ENCODE results near the gene SLC35F4.

DNA sequence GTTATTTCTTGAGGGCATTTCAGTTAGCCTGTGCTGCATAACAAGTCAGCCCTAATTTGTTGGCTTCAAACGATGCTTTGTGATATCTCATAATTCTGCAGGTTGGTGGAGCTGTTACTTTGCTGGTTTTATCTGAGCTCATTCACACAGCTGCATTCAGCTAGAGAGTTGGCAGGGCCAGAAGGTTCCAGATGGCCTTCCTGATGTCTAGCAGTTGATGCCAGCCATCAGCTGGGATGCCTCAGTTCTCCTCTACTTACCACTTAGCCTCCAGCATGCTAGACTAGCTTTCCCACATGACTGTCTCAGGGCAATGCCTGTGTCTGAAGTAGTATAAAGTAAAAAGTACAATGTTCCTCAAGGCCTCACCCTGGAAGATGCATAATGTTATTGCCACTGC lies 130.6 kb downstream of the SLC35F4 start:
- TF ChIP-seq YY1 (IDR thresholded peaks at IDR 0.05; ENCODE audit: low read depth) (no peak), EP300 (IDR thresholded peaks at IDR 0.05; ENCODE audit: borderline replicate concordance) (no peak), RAD21 (IDR thresholded peaks at IDR 0.05; ENCODE audit: low read depth) (no peak), TCF12 (IDR thresholded peaks at IDR 0.05; ENCODE audit: low read depth) (no peak), CEBPB (IDR thresholded peaks at IDR 0.05) (no peak), TAF1 (IDR thresholded peaks at IDR 0.05; ENCODE audit: low read depth) (no peak), EGR1 (IDR thresholded peaks at IDR 0.05) (no peak), FOXM1 (IDR thresholded peaks at IDR 0.05; ENCODE audit: borderline replicate concordance, low read depth) (no peak), ZBTB7A (IDR thresholded peaks at IDR 0.05; ENCODE audit: low read depth) (no peak), CREB1 (IDR thresholded peaks at IDR 0.05; ENCODE audit: low read depth) (no peak)
- TF ChIP-seq, protein P1, sequence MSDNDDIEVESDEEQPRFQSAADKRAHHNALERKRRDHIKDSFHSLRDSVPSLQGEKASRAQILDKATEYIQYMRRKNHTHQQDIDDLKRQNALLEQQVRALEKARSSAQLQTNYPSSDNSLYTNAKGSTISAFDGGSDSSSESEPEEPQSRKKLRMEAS (IDR thresholded peaks at IDR 0.05): no peak
- TF ChIP-seq, protein P2, sequence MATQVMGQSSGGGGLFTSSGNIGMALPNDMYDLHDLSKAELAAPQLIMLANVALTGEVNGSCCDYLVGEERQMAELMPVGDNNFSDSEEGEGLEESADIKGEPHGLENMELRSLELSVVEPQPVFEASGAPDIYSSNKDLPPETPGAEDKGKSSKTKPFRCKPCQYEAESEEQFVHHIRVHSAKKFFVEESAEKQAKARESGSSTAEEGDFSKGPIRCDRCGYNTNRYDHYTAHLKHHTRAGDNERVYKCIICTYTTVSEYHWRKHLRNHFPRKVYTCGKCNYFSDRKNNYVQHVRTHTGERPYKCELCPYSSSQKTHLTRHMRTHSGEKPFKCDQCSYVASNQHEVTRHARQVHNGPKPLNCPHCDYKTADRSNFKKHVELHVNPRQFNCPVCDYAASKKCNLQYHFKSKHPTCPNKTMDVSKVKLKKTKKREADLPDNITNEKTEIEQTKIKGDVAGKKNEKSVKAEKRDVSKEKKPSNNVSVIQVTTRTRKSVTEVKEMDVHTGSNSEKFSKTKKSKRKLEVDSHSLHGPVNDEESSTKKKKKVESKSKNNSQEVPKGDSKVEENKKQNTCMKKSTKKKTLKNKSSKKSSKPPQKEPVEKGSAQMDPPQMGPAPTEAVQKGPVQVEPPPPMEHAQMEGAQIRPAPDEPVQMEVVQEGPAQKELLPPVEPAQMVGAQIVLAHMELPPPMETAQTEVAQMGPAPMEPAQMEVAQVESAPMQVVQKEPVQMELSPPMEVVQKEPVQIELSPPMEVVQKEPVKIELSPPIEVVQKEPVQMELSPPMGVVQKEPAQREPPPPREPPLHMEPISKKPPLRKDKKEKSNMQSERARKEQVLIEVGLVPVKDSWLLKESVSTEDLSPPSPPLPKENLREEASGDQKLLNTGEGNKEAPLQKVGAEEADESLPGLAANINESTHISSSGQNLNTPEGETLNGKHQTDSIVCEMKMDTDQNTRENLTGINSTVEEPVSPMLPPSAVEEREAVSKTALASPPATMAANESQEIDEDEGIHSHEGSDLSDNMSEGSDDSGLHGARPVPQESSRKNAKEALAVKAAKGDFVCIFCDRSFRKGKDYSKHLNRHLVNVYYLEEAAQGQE (IDR thresholded peaks at IDR 0.05; ENCODE audit: low read depth): no peak
- TF ChIP-seq, protein P3, sequence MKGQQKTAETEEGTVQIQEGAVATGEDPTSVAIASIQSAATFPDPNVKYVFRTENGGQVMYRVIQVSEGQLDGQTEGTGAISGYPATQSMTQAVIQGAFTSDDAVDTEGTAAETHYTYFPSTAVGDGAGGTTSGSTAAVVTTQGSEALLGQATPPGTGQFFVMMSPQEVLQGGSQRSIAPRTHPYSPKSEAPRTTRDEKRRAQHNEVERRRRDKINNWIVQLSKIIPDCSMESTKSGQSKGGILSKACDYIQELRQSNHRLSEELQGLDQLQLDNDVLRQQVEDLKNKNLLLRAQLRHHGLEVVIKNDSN (IDR thresholded peaks at IDR 0.05): no peak

Data from Ishikawa (cell line).